ENCODE measurements around the gene SRGAP1.

The SRGAP1 gene

DNA sequence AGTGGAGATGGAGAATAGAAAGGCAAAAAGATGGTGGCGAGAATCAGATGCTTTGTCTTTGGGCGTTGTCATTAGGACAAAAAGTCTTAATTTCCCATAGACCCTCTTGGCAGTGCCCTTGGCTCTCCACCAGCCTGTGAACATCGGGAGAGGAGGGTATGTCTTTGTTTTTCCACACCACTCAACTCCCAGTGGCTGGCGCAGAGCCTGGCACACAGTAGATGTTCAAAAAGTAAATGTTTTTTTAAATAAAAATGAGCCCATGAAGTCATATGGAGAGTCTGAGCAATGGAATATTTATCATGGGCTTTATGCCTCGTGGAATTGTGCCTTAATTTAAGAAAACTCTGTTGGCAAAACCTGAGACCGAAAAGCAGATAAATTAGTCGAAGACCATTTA lies 90.4 kb downstream of the SRGAP1 start:
- no peak for DNase-seq (ENCODE audit: low read depth in 2 of 2, low spot score in 1 of 2)

DNA sequence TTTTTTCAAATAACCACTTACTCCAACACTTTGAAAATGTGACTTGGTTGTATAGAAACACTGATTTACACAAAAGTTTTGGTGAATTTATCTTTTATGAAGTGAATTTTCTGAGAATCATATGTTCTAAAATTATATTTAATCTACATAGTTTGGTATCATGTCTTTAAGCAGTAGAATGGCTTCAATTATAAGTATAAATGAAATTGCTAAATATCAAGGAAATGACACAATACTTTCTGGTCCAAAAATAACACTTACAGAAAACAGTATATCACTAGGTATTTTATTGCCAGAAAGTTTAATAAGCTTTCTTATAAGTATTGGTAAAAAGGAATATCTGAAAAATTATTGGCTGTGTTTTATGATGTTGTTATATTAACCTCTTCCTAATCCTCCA lies 90.9 kb downstream of the SRGAP1 start:
- no peak for DNase-seq (ENCODE audit: low read depth in 2 of 2, low spot score in 1 of 2)

DNA sequence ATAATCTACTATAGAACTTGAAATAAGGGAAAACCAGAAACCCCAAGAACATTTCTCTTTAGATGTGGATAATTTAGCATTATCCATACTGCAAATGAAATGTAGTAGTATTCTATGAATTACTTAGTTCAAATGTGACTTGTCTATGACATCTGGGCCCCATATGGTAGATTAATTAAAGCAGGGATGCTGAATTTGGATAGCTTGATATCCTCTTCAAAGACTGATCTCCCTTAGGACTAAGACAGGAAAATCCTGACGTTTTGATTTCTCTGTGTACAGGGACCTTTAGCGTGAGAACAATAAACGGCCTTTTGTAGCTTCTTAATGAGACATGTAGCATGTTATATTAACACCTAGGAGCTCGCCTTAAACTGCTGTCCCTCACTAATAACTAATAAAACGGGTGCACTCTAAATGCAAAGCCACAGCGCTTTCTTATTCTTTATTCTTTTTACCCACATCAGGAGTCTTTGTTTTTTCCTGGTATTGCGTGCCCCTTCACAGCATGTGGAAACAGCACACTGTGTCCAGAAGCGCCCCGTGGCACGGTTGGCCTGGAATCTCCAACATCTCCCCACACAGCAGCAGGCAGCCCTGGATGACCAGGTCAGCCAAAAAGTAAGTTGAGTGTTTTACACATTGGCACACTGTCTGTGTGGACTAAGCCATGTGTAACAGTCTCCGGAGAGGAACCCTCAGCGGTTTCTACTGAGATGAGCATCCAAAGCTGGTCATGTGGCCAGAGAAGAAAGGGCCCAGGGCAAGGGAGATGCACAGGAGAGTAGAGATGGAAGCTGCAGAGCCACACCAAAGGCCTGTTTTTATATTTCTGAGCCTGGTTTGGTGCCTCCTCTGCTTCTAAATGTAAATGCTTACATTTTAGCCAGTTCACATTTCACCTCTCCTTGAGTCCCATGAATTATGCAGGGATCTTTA lies 93.1 kb downstream of the SRGAP1 start:
- DNase-seq (ENCODE audit: low read depth in 2 of 2, low spot score in 1 of 2): no peak

DNA sequence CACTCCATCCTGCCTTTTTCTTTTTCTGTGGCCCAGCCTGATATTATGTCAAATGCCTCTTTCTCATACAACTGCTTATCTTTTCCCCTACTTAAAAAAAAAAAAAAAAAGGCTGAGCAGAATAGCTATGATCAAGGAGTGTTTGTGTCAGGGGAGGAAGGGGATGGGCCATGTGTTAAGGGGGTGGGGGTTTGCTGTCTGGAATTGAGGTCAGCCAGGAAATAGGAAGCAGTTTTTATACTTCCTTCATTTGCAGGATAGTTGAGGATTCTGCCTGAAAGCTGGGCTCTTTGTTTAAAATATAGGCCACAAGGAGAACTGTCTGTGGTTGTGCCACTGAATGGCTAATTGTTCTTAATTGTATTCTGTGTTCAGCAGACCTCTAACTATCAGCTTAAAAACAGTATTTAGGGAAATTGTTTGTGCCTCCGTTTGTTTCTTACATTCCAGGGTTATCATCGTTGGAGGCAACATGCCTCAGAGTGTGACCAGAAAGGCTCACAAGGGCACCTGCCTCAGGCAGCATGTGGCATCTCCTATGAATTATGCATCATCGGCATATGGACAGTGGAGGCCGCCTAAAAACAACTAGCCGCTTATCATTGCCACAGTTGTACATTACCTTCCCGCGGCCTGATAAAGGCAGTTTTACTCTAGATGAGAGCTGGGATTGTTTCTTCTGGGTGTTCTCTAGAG lies 96.0 kb downstream of the SRGAP1 start:
- no peak for DNase-seq (ENCODE audit: low read depth in 2 of 2, low spot score in 1 of 2)

DNA sequence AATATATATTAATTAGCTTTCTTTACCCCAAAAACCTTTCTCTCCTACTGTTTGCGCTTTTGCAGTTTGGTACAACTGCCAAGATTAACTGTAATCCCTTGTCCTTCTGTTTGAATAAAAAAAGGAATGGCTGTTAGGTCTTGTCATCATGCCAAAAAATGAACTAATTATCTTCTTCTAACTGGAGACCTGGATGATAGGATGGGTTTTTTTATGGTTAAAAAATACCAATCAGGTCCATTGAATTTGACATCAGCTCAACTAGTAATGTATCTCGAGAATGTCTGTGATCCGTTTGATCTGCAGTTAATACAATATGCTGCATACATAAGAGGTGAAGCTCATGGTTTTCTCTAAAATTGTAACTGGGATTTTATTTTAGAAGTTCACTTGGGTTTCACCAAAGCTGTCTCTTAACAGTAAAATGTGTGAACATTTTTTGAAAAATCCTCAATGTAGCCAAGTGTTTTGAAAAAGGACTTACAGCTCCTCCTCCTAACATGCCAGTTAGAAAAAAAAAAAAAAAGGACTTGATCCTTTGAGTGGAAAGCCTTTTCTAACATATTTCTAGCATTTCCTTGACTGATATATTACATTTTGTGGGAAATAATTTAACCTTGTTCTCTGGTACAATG lies 96.8 kb downstream of the SRGAP1 start:
- DNase-seq (ENCODE audit: low read depth in 2 of 2, low spot score in 1 of 2): no peak

DNA sequence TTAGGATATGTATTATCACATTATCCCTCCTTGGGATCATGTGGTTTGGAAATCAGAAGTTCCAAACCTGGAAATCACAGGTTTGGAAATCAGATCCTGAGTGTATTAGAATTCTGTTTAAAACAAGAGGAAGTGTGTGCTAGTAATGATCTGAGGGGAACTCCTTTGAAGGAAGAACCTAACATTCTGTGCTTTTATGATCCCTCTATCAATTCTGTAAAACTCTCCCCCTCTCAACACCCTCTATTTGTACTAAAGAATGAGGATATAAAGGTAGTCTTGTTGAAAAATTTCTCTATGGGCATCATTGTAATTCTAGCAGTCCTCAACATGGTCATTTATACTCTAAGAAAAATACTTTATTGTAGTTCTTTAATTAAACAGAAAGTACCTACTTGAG lies 97.4 kb downstream of the SRGAP1 start:
- no peak for DNase-seq (ENCODE audit: low read depth in 2 of 2, low spot score in 1 of 2)

DNA sequence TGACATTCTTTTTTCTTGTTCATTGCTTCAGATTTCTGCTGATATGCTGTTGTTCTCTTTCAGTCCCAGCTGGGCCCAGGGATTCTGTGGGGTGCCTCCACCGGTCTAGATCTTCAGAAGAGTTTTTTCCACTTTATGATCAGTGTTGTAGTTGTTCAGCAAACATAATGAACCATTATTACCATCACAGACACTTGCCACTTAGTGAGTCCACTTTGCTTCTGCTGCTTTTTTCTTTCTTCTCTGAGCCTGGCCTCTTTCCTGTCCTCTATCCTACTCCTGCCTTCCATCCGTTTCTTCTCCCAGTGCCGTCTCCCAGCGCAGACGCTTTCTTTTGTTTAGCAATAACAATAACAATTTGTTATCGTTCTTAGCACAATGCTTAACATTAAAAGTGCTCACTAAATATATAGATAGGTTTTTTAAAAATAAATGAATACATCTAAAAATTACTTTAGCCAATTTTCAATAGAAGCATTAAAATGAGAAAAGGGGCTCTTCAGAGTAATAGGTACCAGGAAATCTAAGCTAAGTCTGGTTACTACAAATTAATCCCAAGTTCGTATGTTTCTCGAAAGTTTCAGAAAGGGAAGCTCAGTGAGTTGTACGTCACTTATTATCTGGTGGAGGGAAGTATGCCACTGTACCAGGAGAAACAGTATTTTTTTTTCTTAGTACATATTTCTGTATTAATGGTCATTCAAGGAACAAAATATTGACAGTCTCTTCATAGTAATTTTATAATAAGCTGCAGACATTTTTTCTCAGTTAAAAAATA lies 98.2 kb downstream of the SRGAP1 start:
- no peak for DNase-seq (ENCODE audit: low read depth in 2 of 2, low spot score in 1 of 2)

DNA sequence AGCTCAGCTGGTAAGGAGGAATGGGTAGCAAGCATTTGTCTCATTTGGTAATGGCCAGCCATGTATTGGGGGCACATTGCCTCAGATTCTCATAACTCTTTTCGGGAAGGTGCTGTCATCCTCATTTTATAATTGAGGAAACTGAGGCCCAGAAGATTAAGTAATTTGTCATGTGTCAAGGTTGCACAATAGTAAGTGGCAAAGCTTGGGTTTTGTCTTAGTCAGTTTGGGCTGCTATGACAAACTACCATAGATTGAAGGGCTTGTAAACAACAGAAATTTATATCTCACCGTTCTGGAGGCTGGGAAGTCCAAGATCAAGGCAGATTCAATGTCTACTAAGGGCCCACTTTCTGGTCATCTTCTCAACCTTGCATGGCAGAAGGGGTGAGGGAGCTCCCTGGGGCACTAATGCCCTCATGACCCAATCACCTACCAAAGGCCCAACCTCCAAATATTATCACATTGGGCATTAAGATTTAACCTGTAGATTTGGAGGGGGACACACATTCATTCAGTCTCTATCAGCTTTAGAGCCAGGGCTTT lies 99.6 kb downstream of the SRGAP1 start:
- no peak for DNase-seq (ENCODE audit: low read depth in 2 of 2, low spot score in 1 of 2)

DNA sequence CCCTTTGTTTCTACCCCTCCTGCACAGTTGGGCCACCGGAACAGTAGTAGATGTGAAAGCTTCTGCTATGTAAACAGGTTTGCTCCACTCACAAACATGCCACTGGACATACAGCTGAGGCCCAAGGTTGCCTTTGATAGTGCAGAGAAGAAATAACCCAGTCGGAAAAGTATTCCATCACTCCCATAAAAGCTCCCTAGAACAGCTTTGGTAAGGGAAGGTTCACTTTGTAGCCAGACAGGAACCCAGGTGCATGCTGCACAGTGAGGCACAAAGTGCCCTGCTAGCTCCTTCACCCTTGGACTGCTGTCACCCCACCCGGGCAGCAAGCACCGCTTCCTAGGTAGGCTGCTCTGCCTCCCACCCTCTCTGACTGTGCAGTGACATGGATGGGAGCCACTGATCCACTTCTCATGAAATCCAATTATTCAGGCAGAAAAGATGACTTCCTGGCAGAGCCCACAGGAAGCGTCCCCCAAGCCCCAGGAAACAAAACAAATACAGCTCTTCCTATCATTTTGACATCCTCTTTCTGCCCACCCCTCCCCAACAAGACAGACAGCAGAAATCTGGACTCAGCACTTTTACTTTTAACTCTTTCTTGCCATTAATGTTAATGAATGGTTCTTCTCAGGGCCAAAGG lies 100.2 kb downstream of the SRGAP1 start:
- no peak for DNase-seq (ENCODE audit: low read depth in 2 of 2, low spot score in 1 of 2)

DNA sequence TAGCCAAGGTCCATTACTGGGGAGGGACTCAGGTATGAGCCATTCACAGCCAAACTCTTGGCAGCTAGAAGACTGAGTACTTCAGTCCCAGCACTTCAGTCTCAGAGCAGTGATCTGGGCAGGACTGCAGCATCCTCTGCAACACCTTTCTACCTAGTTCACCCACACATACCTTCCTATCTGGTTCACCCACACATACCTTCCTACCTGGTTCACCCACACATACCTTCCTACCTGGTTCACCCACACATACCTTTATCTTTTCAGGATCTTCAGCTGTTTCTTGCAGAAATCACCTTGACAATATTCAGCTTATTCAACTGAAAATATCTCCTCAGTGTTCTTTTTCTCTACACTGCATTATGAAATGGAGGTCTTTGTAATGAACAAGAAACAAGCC lies 101.3 kb downstream of the SRGAP1 start:
- DNase-seq (ENCODE audit: low read depth in 2 of 2, low spot score in 1 of 2): no peak

DNA sequence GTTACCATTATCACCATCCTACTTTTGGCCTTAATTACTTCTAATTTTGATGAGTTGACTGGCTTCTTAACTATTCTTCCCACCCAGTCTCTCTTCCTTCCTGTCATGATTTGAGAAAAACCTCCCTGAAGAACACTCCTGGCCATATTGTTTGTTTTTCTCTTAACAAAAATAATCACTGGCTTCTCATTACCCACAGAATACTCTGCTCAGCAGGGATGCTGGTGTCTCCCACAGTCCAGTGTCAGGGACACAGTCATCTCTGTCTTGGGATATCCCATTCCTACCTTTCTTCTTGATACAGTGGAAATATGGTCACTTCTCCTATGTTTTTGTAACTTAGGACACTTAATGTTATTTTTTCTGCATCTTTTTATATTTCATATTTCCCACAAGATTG lies 103.7 kb downstream of the SRGAP1 start:
- DNase-seq (ENCODE audit: low read depth in 2 of 2, low spot score in 1 of 2): no peak

DNA sequence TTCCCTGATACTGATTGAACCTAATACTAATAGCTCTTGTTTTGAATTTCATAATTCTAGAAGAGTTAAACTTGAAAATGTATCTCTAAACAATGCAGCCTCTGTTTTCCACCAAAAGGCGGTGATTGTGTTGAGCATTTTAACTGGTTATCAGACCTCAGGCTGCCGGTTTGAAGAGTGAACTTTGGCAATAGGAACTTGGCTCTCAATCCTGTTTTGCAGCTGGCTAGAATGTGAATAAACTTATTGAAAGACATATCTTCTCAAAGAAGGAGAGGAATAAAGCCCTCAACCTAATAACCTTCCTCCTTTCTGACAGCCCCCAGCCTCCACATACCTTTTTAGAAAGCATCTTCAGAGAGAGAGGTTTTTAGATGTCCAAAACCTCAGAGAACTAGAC lies 105.4 kb downstream of the SRGAP1 start:
- DNase-seq (ENCODE audit: low read depth in 2 of 2, low spot score in 1 of 2): no peak

DNA sequence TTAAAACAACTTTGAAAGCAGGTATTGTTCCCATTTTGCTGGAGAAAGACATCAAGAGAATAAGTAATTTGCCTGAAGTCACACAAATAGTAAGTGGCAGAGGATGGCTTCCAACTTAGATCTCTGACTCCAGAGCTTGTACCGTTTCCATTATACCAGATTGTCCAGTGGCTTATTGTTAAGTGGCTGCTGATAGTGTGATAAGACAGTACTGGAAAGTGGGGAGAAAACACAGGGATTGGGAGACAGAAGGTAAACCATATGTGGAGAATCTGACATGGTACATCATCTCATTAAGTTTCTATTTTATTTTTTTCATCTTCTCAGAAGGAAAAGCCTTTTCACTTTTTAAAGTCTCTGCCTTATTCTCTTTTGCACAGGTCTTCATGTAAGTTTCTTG lies 108.5 kb downstream of the SRGAP1 start:
- no peak for DNase-seq (ENCODE audit: low read depth in 2 of 2, low spot score in 1 of 2)

DNA sequence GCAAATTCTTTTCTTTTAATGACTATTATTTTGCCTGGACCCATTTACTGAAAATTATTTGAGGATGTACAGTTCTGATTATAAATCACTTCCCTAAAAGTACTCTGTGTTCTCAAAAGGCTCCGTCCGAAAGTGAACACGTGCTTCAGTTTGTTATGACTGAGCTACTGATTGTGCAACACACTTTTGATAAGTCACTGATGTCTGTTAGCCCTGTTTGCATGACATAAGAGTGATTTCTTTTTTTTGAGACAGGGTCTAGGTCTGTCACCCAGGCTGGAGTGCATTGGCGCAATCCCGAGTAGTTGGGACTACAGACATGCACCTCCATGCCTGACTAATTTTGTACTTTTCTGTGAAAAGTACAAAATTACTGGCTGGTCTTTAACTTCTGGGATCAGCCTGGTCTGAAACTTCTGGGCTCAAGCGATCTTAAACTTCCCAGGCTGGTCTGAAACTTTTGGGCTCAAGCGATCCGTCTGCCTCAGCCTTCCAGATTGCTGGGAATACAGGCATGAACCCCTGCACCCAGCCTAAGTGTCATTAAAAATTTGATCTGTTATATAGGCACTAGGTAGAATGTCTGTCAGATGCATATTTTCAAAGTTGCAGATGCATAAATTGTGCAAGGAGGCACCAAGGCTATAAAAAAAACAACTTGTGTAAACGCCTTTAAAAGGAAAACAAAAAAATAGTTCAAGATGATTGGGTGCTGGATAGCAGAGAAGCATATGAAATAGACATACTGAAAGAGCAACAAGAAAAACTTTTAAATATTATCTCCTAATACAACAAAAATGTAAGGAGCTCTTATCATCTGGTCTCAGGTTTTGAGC lies 111.5 kb downstream of the SRGAP1 start:
- DNase-seq (ENCODE audit: low read depth in 2 of 2, low spot score in 1 of 2): no peak

DNA sequence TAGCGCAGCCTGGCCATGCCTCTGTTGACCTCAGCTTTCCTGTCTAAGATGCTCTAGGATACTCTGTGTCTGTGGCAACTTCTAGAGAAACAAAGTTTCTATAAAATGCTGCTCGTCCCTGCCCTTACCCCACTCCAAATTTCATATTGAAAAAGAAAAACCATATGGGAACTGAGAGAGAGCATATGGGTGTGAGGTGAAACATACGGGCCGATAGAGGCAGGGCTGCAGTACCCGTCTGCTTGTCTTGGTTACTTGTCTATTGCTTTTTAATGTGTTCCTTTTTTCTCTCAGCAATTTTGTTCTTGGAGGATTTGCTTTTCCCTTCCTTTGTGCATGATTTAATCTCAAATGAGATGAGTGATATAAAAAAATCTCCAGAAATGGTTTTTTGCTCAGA lies 113.0 kb downstream of the SRGAP1 start:
- DNase-seq (ENCODE audit: low read depth in 2 of 2, low spot score in 1 of 2): no peak

DNA sequence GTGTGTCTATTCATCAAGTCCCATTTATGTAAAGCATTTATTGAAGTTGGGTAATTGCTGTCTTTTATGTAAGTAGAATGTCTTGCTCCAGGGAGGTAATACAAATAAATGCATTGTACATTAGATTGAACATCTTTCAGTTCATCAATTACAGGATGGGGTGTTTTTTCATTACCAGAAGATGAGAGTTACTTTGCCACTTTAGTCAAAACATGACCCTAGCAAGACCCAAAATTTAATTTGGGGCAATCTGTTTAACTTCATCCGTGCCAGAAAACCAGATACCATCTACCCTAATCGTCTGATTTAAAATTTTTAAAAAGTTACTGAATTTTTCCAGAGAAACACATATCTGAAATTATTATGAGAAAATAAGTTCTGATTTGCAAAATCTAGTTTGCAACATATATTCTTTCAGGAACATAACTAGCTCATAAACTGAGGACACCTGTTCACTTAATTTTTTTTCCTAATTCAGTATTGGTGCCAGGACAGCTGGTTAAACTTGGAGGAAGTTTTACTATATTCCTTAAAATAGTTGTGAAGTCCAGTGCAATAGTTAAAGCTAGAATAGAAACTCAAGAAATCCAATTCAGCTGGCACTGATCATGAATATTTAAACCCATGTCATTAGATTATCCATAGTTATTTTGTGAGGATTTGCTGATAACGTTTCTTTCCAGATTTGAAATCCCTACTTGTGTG lies 114.5 kb downstream of the SRGAP1 start:
- DNase-seq (ENCODE audit: low read depth in 2 of 2, low spot score in 1 of 2): no peak

DNA sequence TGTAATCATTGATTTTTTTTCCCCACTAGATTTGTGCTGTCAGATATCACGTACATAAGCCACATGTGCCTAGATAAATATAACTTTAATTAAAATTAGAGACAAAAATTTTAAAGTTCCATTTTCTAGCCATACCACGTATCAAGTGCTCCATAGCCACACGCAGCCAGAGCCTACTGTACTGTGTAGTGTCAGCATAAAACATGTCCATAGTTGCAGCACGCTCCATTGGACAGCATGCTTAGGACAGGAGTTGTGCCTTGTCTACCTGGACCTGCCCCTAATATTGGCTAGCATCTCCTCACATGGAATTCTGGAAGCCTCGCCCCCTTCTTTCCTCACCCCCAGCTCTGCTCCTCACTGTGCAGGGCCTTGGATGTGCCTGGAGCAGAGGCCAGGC lies 116.5 kb downstream of the SRGAP1 start:
- no peak for DNase-seq (ENCODE audit: low read depth in 2 of 2, low spot score in 1 of 2)

DNA sequence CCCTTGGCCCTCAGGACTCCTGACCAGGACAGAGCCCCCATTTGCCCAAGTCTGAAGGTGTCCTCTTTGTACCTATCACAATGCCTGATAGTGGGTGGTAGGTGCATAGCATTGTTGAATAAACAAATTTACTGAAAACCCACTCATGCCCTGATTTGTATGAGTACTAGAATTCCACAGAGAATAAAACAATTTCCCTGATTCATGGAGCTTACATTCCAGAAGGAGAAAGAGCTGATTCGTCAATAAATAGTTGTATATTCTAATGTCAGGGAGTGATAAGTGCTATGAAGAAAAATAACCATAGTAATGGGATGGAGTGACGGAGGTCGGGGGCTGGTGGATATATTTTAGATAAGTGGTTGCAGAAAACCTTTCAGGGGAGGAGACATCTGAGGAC lies 117.0 kb downstream of the SRGAP1 start:
- DNase-seq (ENCODE audit: low read depth in 2 of 2, low spot score in 1 of 2): no peak

DNA sequence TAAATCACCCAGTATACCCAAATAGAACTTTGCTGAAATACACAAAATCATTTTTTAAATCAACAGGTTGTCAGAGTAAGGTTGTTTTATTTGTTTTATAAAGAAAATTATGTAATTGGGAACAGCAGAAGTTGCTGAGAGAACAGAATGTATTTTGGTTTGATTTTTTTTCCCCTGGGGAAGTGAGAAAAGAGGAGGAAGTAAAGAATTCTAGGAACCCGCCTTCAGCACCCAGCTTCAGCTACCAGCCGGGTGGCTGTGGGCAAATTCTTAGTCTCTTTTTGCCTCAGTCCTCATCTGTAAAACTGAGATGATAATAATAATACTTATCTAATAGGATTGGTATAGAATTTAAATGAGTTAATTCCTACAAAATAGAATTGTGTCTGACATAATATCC lies 119.4 kb downstream of the SRGAP1 start:
- no peak for DNase-seq (ENCODE audit: low read depth in 2 of 2, low spot score in 1 of 2)
